Left lung (tissue), 10 donors: Measurements from ENCODE around the gene LRRIQ1. TPM values are rescaled to one million over a fixed set of nuclear protein-coding genes. Genes with fewer than 3 reads are reported as not detected.

Experiments used
- ATAC-seq: fragments of 200-7000 bp; cut with Tn5 transposase; one replicate; pipeline ENCODE4 v1.9.1; 2020; ENCODE audit warnings: moderate library complexity
- DNase-seq, 4 donors: peaks; one replicate each; pipeline ENCODE4 v3.0.0-alpha.2; 2013 to 2020
- H3K27ac ChIP-seq, 2 donors: fragments of 200-600 bp; sonication (generic) in 1 of 2; one replicate each; pipeline versions ENCODE4 v1.5.0 to v1.8.0; 2020 to 2021
- H3K27me3 ChIP-seq, 2 donors: fragments of 200-600 bp; sonication (generic) in 1 of 2; one replicate each; pipeline versions ENCODE4 v1.5.0 to v1.8.0; 2020 to 2021
- H3K36me3 ChIP-seq, 2 donors: fragments of 200-600 bp; sonication (generic) in 1 of 2; one replicate each; pipeline versions ENCODE4 v1.5.0 to v1.8.0; 2020 to 2021
- H3K4me1 ChIP-seq, 2 donors: fragments of 200-600 bp; one replicate each; pipeline ENCODE4 v1.8.0; 2021
- H3K4me3 ChIP-seq, 2 donors: fragments of 200-600 bp; sonication (generic) in 1 of 2; one replicate each; pipeline versions ENCODE4 v1.5.0 to v1.8.0; 2020 to 2021; ENCODE audit warnings: mild to moderate bottlenecking in 1 of 2
- H3K9me3 ChIP-seq, 2 donors: fragments of 200-600 bp; sonication (generic) in 1 of 2; one replicate each; pipeline versions ENCODE4 v1.5.0 to v1.8.0; 2020 to 2021
- CTCF ChIP-seq, 2 donors: fragments of 200-600 bp; sonication (generic) in 1 of 2; IDR thresholded peaks; one replicate each; pipeline versions ENCODE4 v1.5.0 to v1.8.0; 2021; ENCODE audit warnings: antibody characterized with exemption in 2 of 2
- intact Hi-C, 2 donors: fragments of 100-400 bp; cut with DNase I; formaldehyde crosslinking; loops; one replicate each; pipeline versions ENCODE4 v1.11.2 to v1.14.2; 2022
- polyA plus RNA-seq, 6 donors: library from polyadenylated mRNA; unstranded; fragments of 120-200 nt; gene quantifications; one replicate each; pipeline ENCODE4 v1.2.1, GENCODE V29; 2013; ENCODE audit not compliant: insufficient read length in 6 of 6
- total RNA-seq, 2 donors: library from RNA; stranded (reverse); fragmentation: NEBNext Ultra II Directional; extraction: Animal tissue kit (Norgen Biotek cat#: 25700); gene quantifications; one replicate each; pipeline ENCODE4 v1.2.1, GENCODE V29; 2021
- donor health status: DM: no; HTN: yes; CAD: no.
- donor health status: DM: no; HTN: no; CAD: no.

LRRIQ1 gene
- total and polyA plus RNA-seq, 8 donors, result 1.6 to 12.1 (median 8.2) TPM

DNA sequence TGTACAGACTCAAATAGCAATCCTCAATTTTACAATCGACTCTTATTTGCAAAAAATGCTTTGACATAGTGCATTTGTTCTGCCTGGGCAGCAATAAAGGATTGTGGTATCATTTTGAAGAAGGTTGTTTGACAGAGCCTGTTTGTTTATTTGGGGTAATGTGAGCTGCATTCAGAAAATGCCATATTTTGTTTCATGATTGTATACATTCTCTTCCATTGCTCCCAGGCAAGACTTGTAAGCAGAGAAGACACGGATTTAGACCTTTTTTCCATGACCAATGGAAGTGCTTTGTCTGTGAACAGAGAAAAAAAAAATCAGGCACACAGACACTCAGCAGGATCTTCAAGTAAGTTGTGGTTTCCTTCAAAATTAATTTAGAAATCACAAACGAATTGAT lies 208.4 kb downstream of the LRRIQ1 start:
- Histone ChIP-seq H3K36me3 (no peaks in the 10 kb centered on the region), H3K9me3 (no peaks in the 10 kb centered on the region), H3K27me3 (no peaks in the 10 kb centered on the region), H3K4me3 (no peak overlapping the region), H3K4me1 (no peaks in the 10 kb centered on the region), H3K27ac (no peak overlapping the region)
- intact Hi-C loops, result no loop called here
- ATAC-seq, result no peak
- no peak for TF ChIP-seq CTCF (IDR thresholded peaks at IDR 0.05)
- no peak for DNase-seq

DNA sequence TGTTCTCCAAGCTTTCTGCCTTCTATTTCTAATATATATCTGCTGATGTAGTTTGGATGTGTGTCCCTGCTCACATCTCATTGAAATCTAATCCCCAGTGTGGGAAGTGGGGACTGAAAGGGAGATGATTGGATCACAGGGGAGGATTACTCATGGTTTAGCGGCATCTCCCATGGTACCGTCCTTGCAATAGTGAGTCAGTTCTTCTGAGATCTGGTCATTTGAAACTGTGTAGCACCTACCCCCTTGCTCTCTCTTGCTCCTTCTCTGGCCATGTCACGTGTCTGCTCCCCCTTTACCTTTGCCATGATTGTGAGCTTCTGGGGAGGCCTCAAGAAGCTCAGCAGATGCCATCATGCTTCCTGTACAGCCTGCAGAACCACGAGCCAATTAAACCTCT lies 217.7 kb downstream of the LRRIQ1 start:
- Histone ChIP-seq H3K4me3 (no peak overlapping the region), H3K36me3 (no peaks in the 10 kb centered on the region), H3K4me1 (no peaks in the 10 kb centered on the region), H3K27me3 (no peaks in the 10 kb centered on the region), H3K27ac (no peak overlapping the region), H3K9me3 (no peaks in the 10 kb centered on the region)
- intact Hi-C loops, result no loop called here
- no peak for TF ChIP-seq CTCF (IDR thresholded peaks at IDR 0.05)
- no peak for ATAC-seq
- DNase-seq, result no peak

DNA sequence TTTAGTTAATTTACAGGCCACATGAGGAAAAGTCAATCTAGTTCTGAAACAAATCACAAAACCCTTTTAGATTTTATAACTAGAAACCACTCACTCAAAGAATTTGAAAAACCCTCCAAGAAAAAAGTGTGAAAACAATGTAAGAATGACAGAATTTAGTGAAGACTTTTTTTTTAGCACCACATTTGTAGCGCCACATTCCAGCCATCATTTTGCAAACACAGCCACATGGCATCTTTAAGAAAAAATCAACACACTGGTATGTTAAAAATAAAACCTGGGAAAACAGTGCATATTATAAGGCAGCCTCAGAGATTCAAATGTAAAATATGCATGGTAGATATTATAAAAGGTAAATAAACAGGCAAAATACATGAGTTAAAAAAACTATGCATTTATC lies 221.5 kb downstream of the LRRIQ1 start:
- Histone ChIP-seq H3K27me3 (no peaks in the 10 kb centered on the region), H3K4me1 (no peaks in the 10 kb centered on the region), H3K9me3 (no peaks in the 10 kb centered on the region), H3K36me3 (no peaks in the 10 kb centered on the region), H3K4me3 (no peak overlapping the region), H3K27ac (no peak overlapping the region)
- no peak for DNase-seq
- ATAC-seq, result no peak
- intact Hi-C loops, result no loop called here
- TF ChIP-seq CTCF (IDR thresholded peaks at IDR 0.05), result no peak

DNA sequence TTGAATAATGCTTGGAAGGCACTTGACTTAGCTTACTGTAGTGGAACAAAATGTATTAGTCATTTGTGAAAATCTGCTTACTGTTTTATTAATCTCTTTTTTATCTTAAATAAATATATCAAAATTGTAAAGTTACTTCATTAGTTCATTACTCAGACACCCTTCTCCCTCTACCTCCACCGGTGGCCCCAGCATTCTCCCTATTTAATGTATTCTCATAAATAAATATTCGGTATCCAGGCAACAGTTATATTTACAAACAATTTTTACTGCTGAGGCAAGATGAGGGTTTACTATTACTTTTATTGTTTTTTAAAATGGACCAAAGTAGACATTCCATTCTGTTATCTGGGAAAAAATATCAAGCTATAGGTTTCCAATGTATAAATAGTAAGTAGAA lies 224.3 kb downstream of the LRRIQ1 start:
- no peaks in the 10 kb centered on the region for H3K4me1 ChIP-seq
- TF ChIP-seq CTCF (IDR thresholded peaks at IDR 0.05), result no peak
- no peaks in the 10 kb centered on the region for H3K9me3 ChIP-seq
- no peaks in the 10 kb centered on the region for H3K36me3 ChIP-seq
- intact Hi-C loops, result no loop called here
- H3K27me3 ChIP-seq, result no peaks in the 10 kb centered on the region
- no peak for DNase-seq
- ATAC-seq, result no peak
- H3K27ac ChIP-seq, result no peak overlapping the region
- H3K4me3 ChIP-seq, result no peak overlapping the region

GRCh38 chr12:85260896-85261295 lies 224.7 kb downstream of the LRRIQ1 start:
- no peak for DNase-seq
- no peaks in the 10 kb centered on the region for H3K27me3 ChIP-seq
- no peaks in the 10 kb centered on the region for H3K9me3 ChIP-seq
- no peak for TF ChIP-seq CTCF (IDR thresholded peaks at IDR 0.05)
- no peaks in the 10 kb centered on the region for H3K36me3 ChIP-seq
- H3K4me3 ChIP-seq, result no peak overlapping the region
- intact Hi-C loops, result no loop called here
- no peaks in the 10 kb centered on the region for H3K4me1 ChIP-seq
- ATAC-seq, result no peak
- no peak overlapping the region for H3K27ac ChIP-seq
